ENCODE data around the gene HTRA1. TPM values are rescaled to one million over a fixed set of nuclear protein-coding genes. Genes with fewer than 3 reads are reported as not detected.

Gene HTRA1
- total and polyA plus RNA-seq, 8 donors, result 26.3 to 81.2 (median 55.3) TPM

GRCh38 chr10:122422266-122422989 is 38.9 kb upstream of the HTRA1 start:
- H3K9me3 ChIP-seq, result no peaks in the 10 kb centered on the region
- intact Hi-C loops (cut with DNase I; ENCODE audit: low total_unique reads), result no loop called here
- H3K27ac ChIP-seq, result peak overlapping the region in 1 of 5 donors; percentile 13
- peaks cover 0 to 39% (median 5%) of the 10 kb centered on the region in 4 donors for H3K4me1 ChIP-seq
- no peak overlapping the region for H3K4me3 ChIP-seq
- 68 to 86% (median 80%) methylated on average over 5 of the region's 5 CpGs for WGBS, 5 donors
- no peak for DNase-seq
- H3K36me3 ChIP-seq, result peaks cover 0 to 65% (median 31%) of the 10 kb centered on the region in 4 donors
- TF ChIP-seq EP300 (IDR thresholded peaks at IDR 0.05), result no peak
- no peak for TF ChIP-seq CTCF (IDR thresholded peaks at IDR 0.05)
- no peak for TF ChIP-seq POLR2AphosphoS5 (IDR thresholded peaks at IDR 0.05)
- no peaks in the 10 kb centered on the region for H3K27me3 ChIP-seq

DNA sequence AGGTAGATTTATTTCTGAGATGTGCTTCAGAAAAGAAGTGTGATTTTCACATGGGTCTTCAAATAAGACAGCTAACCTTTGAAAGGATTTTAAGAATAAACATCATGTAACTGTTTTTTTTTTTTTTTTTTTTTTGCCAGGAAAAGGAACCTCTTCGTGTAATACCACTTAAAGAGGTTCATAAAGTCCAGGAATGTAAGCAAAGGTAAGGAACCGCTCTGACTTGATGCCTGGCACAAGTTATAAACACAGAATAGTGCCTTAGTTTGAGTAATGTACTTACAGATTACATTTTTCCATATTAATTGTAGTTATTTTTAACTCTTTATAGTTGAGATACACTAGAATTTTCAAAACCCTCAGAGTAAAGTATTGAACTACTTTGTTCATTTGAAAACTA is 37.3 kb upstream of the HTRA1 start:
- Histone ChIP-seq H3K4me1 (peaks cover 0 to 35% (median 5%) of the 10 kb centered on the region in 4 donors), H3K4me3 (no peak overlapping the region), H3K27me3 (no peaks in the 10 kb centered on the region), H3K36me3 (peaks cover 0 to 65% (median 32%) of the 10 kb centered on the region in 4 donors), H3K9me3 (no peaks in the 10 kb centered on the region), H3K27ac (no peak overlapping the region)
- TF ChIP-seq POLR2A (IDR thresholded peaks at IDR 0.05) (no peak), EP300 (IDR thresholded peaks at IDR 0.05) (no peak), CTCF (IDR thresholded peaks at IDR 0.05) (no peak), POLR2AphosphoS5 (IDR thresholded peaks at IDR 0.05) (no peak)
- intact Hi-C loops (cut with DNase I; ENCODE audit: low total_unique reads), result no loop called here
- WGBS, 5 donors, result 70 to 90% (median 83%) methylated on average over 2 of the region's 2 CpGs
- DNase-seq, result no peak

GRCh38 chr10:122426829-122427228 is 34.5 kb upstream of the HTRA1 start:
- H3K27ac ChIP-seq, result no peak overlapping the region
- TF ChIP-seq CTCF (IDR thresholded peaks at IDR 0.05) (no peak), EP300 (IDR thresholded peaks at IDR 0.05) (no peak), POLR2A (IDR thresholded peaks at IDR 0.05) (no peak), POLR2AphosphoS5 (IDR thresholded peaks at IDR 0.05) (no peak)
- intact Hi-C loops (cut with DNase I; ENCODE audit: low total_unique reads), result no loop called here
- H3K9me3 ChIP-seq, result no peaks in the 10 kb centered on the region
- H3K4me3 ChIP-seq, result no peak overlapping the region
- H3K36me3 ChIP-seq, result peaks cover 0 to 67% (median 49%) of the 10 kb centered on the region in 4 donors
- peaks cover 0 to 9% (median 0%) of the 10 kb centered on the region in 4 donors for H3K4me1 ChIP-seq
- H3K27me3 ChIP-seq, result no peaks in the 10 kb centered on the region
- no peak for DNase-seq
- WGBS, 5 donors, result 92 to 98% (median 94%) methylated on average over 6 of the region's 6 CpGs

DNA sequence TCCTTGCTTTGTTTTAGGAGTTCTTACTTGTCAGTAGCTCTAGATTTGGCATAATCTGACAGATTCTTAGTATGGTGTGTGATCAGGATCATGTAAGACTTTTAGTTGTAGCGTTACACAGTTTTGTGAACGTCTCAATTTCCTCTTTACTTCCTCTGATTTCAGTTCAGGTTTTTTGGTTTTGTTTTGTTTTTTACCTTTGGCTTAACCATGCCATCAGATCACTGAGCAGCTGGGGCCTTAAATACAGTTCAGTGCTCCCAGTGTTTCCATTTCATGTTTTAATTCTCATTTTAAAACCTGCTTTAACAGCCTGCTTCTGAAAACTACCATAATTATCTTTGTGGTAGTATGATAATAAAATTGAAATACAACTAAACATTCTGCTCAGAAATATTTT is 34.1 kb upstream of the HTRA1 start:
- no peak overlapping the region for H3K27ac ChIP-seq

More for the DNA sequence above, 34.1 kb upstream of the HTRA1 start:
- DNase-seq, result no peak
- intact Hi-C loops (cut with DNase I; ENCODE audit: low total_unique reads), result no loop called here
- H3K4me3 ChIP-seq, result no peak overlapping the region
- peaks cover 0 to 70% (median 51%) of the 10 kb centered on the region in 4 donors for H3K36me3 ChIP-seq
- H3K9me3 ChIP-seq, result no peaks in the 10 kb centered on the region
- WGBS, 5 donors, result 73 to 85% (median 81%) methylated on average over 2 of the region's 2 CpGs
- H3K4me1 ChIP-seq, result peaks cover 0 to 4% (median 0%) of the 10 kb centered on the region in 4 donors
- no peaks in the 10 kb centered on the region for H3K27me3 ChIP-seq
- no peak for TF ChIP-seq POLR2AphosphoS5 (IDR thresholded peaks at IDR 0.05)
- TF ChIP-seq POLR2A (IDR thresholded peaks at IDR 0.05), result no peak
- TF ChIP-seq EP300 (IDR thresholded peaks at IDR 0.05), result no peak
- no peak for TF ChIP-seq CTCF (IDR thresholded peaks at IDR 0.05)

All from stomach (tissue), 9 donors.